HG03565 (cell line): ENCODE data around the gene MEIOC.
"Not testable (repeated sequence)": the region's sequence is repeated elsewhere in the genome, so short reads cannot be mapped to it uniquely, and the experiment has no call there.

ENCODE experiments used
- ATAC-seq: cut with Tn5 transposase; IDR thresholded peaks from one replicate; pipeline ENCODE4 v1.9.1; 2021; ENCODE audit warnings: mild to moderate bottlenecking, moderate library complexity; ENCODE audit not compliant: unreplicated experiment

MEIOC gene

GRCh38 chr17:44655983-44656710, at the start of gene MEIOC:
Gene MEIOC, plus strand, starts transcription at chr17:44656468. Its CDS starts 146 bp downstream, at chr17:44656614.
- ATAC-seq, result no peak

- ATAC-seq, result no peak
Measured at GRCh38 chr17:44606658-44607057, 49.6 kb upstream of the MEIOC start.

DNA sequence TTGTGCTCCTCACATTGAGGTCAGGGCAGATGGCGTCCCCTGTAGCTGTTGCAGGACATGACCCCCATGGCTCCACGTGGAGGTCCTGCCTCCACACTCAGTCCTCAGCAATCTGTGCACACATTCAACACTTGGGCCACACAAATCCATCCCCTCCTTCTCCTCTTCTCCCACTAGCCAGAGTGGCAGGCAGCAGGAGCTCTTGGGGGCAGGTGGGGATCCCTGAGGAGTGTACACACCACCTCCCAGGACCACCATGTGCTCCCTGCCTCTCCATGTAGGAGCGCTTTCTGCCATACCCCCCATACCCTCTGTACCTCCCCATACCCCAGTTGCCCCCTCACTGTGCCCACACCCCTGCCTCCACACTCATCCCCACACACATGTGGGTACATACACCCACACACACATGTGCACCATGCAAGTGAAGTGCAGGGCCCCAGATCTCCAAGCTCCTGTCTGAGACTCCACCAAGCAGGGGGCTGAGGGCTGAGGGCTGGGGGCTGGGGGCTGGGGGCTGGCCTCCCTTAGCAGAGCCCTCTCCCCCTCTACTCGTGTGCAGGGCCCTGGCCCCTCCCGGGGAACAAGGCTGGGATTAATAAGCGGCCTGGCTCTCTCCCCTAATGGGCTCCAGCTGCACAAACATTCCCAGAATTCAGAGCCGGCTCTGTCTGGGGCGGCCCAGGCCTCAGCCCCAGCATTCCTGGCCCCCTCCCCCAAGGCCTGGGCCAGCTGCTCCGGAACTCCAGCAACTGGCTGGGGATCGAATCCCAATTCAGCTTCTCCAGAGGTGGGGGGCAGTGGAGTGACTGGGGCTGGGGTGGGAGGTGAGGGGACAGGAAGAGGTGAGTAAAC, 48.2 kb upstream of the MEIOC start:
- no peak for ATAC-seq

DNA sequence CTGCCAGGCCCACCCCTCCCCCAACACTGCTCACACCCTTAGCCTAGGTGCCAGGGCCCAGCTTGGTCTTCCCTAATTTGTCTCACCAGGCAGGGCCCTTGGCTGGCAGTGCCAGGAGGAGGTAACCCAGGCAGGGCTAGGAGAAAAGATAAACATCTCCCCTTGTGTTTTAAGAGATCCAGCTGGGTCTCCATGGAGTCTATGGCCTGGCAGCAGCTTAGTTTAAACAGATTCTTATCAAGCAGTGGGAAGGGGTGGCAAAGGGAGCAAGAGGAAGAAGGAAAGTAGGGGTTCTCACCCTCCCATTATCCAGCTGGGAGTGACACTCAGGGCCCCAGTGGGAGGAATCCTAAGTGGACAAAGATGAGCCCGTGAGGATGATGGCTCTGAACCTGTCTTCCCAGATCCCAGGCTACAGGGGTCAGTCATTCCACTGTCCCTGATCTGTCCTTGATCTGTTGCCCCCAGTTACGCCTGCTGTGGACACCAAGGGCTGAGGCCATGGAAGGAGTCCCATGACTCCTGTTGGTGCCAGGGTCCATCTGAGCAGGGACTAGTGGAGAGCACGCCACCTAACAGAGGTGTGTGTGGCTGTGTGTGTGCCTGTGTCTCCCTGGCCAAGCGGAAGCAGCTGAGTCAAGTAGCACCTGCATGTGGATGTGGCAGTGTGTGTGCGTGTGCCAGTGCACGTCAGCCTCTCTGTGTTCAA, 47.4 kb upstream of the MEIOC start:
- ATAC-seq, result no peak

- no peak for ATAC-seq
Measured at GRCh38 chr17:44610331-44610730, 45.9 kb upstream of the MEIOC start.

DNA sequence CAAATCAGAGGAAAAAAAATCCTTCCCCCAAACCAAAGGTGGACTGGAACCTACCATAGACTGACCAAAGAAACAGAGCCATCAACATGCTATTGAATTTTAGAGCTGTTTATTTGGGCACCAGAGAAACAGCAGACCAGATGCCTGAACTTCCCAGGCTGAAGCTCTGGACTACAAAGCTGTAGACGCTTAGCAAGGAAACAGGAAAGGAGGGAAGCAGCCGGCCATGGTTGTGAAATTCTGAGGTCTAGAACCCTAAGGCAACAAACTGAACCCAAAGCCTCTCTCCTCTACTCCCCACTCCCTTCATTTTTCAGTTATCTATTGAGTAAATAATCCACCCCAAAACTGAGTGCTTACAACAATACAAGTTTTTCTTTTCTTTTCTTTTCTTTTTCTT, 45.4 kb upstream of the MEIOC start:
- no peak for ATAC-seq

DNA sequence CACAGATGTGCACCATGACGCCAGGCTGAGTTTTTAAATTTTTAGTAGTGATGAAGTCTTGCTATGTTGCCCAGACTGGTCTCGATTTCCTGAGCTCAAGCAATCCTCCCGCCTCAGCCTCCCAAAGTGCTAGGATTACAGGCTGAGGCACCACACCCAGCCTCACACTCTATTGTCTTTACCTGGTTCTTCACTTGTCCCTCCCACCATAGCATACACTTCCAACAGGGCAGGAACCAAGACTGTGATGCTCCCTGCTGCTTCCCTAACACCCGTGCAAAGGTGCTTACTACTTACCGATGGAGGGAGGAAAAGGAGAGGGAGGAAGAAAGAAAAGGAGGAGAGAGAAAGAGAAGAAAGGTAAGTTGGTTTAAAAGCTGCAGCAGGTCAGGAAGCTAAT, 41.4 kb upstream of the MEIOC start:
- ATAC-seq, result no peak

DNA sequence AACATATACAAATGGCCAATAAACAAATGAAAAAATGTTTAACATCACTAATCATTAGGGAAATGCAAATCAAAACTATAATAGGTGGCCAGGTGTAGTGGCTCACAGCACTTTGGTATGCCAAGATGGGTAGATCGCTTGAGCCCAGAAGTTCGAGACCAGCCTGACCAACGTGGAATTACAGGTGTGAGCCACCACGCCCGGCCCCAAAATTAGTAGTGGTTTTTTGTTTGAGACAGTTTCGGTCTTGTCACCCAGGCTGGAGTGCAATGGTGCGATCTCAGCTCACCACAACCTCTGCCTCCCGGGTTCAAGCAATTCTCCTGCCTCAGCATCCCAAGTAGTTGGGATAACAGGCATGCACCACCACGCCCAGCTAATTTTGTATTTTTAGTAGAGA, 37.6 kb upstream of the MEIOC start:
- not testable (repeated sequence) for ATAC-seq

DNA sequence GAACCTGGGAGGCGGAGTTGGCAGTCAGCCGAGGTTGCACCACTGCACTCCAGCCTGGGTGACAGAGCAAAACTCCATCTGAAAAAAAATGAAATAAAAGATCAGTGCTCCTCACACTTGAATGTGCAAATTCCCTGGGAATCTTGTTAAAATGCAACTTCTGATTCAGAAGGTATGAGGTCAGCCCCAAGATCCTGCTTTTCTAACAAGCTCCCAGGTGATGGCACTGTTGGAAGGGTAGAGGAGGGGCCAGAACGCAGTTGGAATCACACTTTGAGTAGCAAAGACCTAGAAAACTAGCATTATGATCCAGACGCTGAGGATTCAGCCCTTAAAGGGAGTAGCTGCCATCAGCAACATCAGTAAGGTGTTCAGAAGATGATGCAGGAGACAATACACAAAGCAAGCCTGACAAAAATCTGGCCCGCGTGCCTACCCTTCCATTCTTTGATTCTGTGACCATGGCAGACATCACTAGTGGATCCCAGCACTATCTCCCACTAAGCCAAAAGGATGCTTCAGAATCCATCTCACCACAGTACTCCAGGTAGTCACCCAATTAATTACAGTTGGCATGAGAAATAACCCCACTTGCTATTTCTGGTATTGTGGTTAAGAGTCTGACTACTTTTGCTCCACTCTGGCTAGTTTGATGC, 33.1 kb upstream of the MEIOC start:
- no peak for ATAC-seq

GRCh38 chr17:44627513-44628242, 28.6 kb upstream of the MEIOC start:
- no peak for ATAC-seq

GRCh38 chr17:44628243-44629188, 27.8 kb upstream of the MEIOC start:
- ATAC-seq, result no peak

DNA sequence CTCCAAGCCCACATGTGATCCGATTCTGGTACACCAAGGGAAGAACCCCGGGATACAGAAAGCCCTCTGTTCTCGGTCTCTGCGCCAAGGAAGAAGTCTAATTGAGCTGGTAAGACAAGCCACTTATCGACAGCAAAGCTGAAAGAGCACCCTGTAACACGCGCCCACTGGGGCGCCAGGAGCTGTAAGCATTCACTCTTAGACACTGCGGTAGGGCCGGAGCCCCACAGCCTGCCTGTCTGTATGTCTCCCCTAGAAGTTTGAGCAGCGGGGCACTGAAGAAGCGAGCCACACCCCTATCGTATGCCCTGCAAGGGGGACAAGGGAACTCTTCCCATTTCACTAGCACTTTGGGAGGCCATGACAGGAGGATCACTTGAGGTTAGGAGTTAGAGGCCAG, 27.0 kb upstream of the MEIOC start:
- ATAC-seq, result no peak

DNA sequence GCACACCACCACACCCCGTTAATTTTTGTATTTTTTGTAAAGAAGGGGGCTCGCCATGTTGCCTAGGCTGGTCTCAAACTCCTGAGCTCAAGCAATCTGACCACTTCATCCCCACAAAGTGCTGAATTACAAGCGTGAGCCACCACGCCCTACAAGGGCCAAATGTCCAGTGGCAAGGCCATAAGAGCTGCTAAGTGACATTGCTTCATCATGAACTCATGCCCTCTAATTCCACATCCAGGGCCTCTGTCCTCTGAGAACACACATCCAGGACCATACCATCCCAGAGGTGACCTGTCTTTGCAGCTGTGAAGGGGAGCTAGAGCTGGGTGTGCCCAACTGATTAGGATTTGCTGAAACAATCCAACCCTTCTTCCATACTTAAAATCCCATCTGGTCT, 25.6 kb upstream of the MEIOC start:
- no peak for ATAC-seq

DNA sequence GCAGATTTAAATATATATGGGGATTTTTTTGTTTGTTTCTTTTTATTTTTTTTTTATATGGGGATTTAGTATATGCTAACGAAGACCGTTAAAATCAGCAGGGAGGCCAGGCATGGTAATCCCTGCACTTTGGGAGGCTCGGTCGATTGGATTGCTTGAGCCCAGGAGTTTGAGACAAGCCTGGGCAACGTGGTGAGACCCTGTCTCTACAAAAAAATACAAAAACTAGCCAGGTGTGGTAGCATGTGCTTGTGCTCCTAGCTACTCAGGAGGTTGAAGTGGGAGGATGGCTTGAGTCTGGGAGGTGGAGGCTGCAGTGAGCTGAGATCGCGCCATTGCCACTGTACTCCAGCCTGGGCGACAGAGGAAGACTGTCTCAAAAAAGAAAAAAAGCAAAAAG, 22.3 kb upstream of the MEIOC start:
- ATAC-seq, result no peak

- not testable (repeated sequence) for ATAC-seq
Measured at GRCh38 chr17:44634401-44634800, 21.9 kb upstream of the MEIOC start.

DNA sequence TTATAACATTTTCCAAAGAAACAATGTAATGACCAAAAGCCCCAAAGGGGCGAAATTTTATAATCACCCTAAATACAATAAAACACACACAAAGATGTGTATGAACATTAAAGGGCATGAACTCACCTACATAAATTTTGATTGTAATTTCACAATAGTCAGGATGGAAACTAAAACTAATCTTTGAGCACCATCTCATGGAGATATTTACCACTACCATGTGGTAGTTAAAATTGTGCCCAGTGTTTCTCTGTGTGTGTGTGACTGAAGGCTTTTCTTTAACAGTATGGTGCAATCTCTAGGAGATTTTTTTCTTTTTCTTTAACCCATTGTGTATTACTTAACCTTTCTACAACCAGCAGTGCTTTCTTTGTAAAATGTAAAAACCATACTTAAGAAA, 19.7 kb upstream of the MEIOC start:
- no peak for ATAC-seq

DNA sequence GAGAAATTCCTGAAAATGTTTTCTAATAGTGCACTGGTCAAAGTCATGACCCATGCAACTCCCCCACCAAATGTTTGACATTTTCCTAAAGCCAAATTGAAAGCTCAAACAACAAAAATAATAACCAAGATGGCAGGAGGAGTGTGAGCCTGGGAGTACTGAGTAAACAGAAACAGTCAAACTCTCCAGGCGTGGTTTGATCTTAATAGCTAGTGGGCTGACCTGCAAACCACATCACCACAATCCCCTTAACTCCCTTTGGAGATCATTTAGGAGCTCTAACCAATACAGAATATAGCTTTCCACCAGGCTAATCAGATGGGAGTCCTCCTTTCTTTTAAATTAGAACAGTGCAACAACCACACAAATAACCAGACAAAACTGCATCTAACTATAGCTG, 19.2 kb upstream of the MEIOC start:
- ATAC-seq, result no peak

GRCh38 chr17:44642834-44643233, 13.4 kb upstream of the MEIOC start:
- no peak for ATAC-seq

DNA sequence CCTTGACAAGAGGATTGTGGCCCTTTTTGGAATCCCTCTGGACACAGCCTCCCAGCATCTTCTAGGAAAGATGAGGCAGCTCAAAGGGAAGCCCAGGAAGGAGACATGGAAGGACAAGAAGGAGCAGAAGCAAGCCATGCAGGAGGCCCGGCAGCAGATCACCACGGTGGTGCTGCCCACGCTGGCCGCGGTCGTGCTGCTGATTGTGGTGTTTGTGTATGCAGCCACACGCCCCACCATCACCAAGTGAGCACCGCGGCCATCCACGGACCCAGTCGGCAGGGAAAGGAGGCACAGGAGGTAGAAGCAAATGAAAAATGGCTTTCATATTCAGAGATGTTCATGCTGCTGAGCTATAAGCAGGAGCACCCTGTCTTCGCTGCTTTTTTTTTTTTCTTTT, 10.9 kb upstream of the MEIOC start:
- ATAC-seq, result no peak
